HEK293 (cell line): ENCODE data around the gene GOLIM4.

Experiments used
- CTCF ChIA-PET: fragments of 350-600 bp; formaldehyde crosslinking; extraction: SDS; loops from one replicate; lab custom pipeline; 2021; ENCODE audit warnings: antibody characterized with exemption; lab: Yijun Ruan, JAX
- POLR2A ChIA-PET: fragments of 300-600 bp; formaldehyde crosslinking; extraction: SDS; loops from one replicate; lab custom pipeline; 2020; ENCODE audit warnings: antibody characterized with exemption, inconsistent platforms; lab: Yijun Ruan, JAX
- H3K27ac ChIP-seq: fragments of 200-500 bp; sonication (Bioruptor generic); 2 replicates; pipeline ENCODE4 v1.5.1; 2014; ENCODE audit warnings: low read depth, low read length, control low read depth, inconsistent platforms; ENCODE audit errors: extremely low read depth
- H3K36me3 ChIP-seq, 2 experiments: fragments of 200-500 bp in 1 of 2; sonication (Bioruptor generic) in 1 of 2; 1 replicate in 1 of 2; 2 replicates in 1 of 2; pipeline ENCODE4 v1.5.1; 2014 to 2017; ENCODE audit warnings: inconsistent platforms in 2 of 2, low read length in 2 of 2; ENCODE audit not compliant: control insufficient read depth in 2 of 2, insufficient read depth in 1 of 2
- H3K4me1 ChIP-seq: fragments of 200-500 bp; sonication (Bioruptor generic); 2 replicates; pipeline ENCODE4 v1.5.1; 2014; ENCODE audit warnings: mild to moderate bottlenecking, low read length, inconsistent platforms; ENCODE audit not compliant: control insufficient read depth, insufficient read depth
- H3K4me3 ChIP-seq: 2 replicates; pipeline ENCODE4 v1.5.1; 2011; ENCODE audit warnings: low read depth, mild to moderate bottlenecking, control low read depth, low read length, moderate library complexity
- H3K9me3 ChIP-seq: fragments of 200-500 bp; sonication (Bioruptor generic); 2 replicates; pipeline ENCODE4 v1.5.1; 2014; ENCODE audit warnings: low read depth, low read length, inconsistent platforms; ENCODE audit not compliant: control insufficient read depth, insufficient read depth
- HIC1 ChIP-seq: fragments of 450-650 bp; formaldehyde crosslinking; IDR thresholded peaks from 2 replicates; pipeline ENCODE4 v1.5.1; 2016; ENCODE audit warnings: missing biosample characterization, missing genetic modification characterization
- HOXC10 ChIP-seq: sonication (generic); formaldehyde crosslinking; IDR thresholded peaks from 2 replicates; pipeline ENCODE4 v1.8.1; 2023; ENCODE audit warnings: mild to moderate bottlenecking, missing genetic modification reagents
- PRDM1 ChIP-seq: fragments of 450-650 bp; formaldehyde crosslinking; IDR thresholded peaks from 2 replicates; pipeline ENCODE4; 2016; ENCODE audit warnings: missing biosample characterization, missing genetic modification characterization
- WT1 ChIP-seq: fragments of 450-650 bp; formaldehyde crosslinking; IDR thresholded peaks from 2 replicates; pipeline ENCODE4 v1.5.1; 2016; ENCODE audit warnings: missing biosample characterization, missing genetic modification characterization
- YY2 ChIP-seq: fragments of 450-650 bp; formaldehyde crosslinking; IDR thresholded peaks from 2 replicates; pipeline ENCODE4 v1.5.1; 2016; ENCODE audit warnings: missing biosample characterization, missing genetic modification characterization
- ZBTB21 ChIP-seq: fragments of 450-650 bp; formaldehyde crosslinking; IDR thresholded peaks from 2 replicates; pipeline ENCODE4 v1.5.1; 2017; ENCODE audit warnings: missing biosample characterization, missing genetic modification characterization
- ZFHX2 ChIP-seq: fragments of 450-650 bp; formaldehyde crosslinking; conservative IDR thresholded peaks from 2 replicates; pipeline ENCODE4 v1.5.1; 2016; ENCODE audit warnings: missing biosample characterization, missing genetic modification characterization
- ZNF155 ChIP-seq: fragments of 450-650 bp; formaldehyde crosslinking; IDR thresholded peaks from 2 replicates; pipeline ENCODE4 v1.5.1; 2016; ENCODE audit warnings: missing biosample characterization, missing genetic modification characterization
- ZNF223 ChIP-seq: fragments of 450-650 bp; formaldehyde crosslinking; IDR thresholded peaks from 2 replicates; pipeline ENCODE4 v1.5.1; 2016; ENCODE audit warnings: missing biosample characterization, missing genetic modification characterization
- ZNF274 ChIP-seq, 2 experiments: fragments of 200-500 bp in 1 of 2; fragments of 450-650 bp in 1 of 2; sonication (Bioruptor generic) in 1 of 2; formaldehyde crosslinking in 1 of 2; IDR thresholded peaks; 2 replicates each; pipeline versions ENCODE4 v1.5.1 to v1.6.1; 2014 to 2016; ENCODE audit warnings: borderline replicate concordance in 1 of 2, inconsistent platforms in 1 of 2, low read length in 1 of 2, missing biosample characterization in 1 of 2, missing genetic modification characterization in 1 of 2
- ZNF302 ChIP-seq: fragments of 450-650 bp; formaldehyde crosslinking; IDR thresholded peaks from 2 replicates; pipeline ENCODE4 v1.5.1; 2016; ENCODE audit warnings: missing biosample characterization, missing genetic modification characterization, low read depth
- ZNF391 ChIP-seq: fragments of 450-650 bp; formaldehyde crosslinking; IDR thresholded peaks from 2 replicates; pipeline ENCODE4 v1.5.1; 2016; ENCODE audit warnings: low read depth, missing biosample characterization, missing genetic modification characterization, borderline replicate concordance
- ZNF394 ChIP-seq: fragments of 450-650 bp; formaldehyde crosslinking; IDR thresholded peaks from 2 replicates; pipeline ENCODE4 v1.5.1; 2016; ENCODE audit warnings: missing biosample characterization, missing genetic modification characterization, mild to moderate bottlenecking, moderate library complexity, borderline replicate concordance
- ZNF558 ChIP-seq: fragments of 450-650 bp; formaldehyde crosslinking; IDR thresholded peaks from 2 replicates; pipeline ENCODE4 v1.5.1; 2016; ENCODE audit warnings: missing biosample characterization, missing genetic modification characterization
- ZNF843 ChIP-seq: fragments of 450-650 bp; formaldehyde crosslinking; IDR thresholded peaks from 2 replicates; pipeline ENCODE4 v1.5.1; 2016; ENCODE audit warnings: missing biosample characterization, missing genetic modification characterization
- ZSCAN18 ChIP-seq: fragments of 450-650 bp; formaldehyde crosslinking; IDR thresholded peaks from 2 replicates; pipeline ENCODE4 v1.5.1; 2016; ENCODE audit warnings: missing biosample characterization, missing genetic modification characterization
- TF ChIP-seq, protein P1 (sequence below): fragments of 450-650 bp; formaldehyde crosslinking; IDR thresholded peaks from 2 replicates; pipeline ENCODE4; 2016; ENCODE audit warnings: missing biosample characterization, missing genetic modification characterization
- TF ChIP-seq, protein P2 (sequence below): fragments of 450-650 bp; formaldehyde crosslinking; IDR thresholded peaks from 2 replicates; pipeline ENCODE4 v1.5.1; 2016; ENCODE audit warnings: missing biosample characterization, missing genetic modification characterization
- TF ChIP-seq, protein P3 (sequence below): fragments of 450-650 bp; formaldehyde crosslinking; IDR thresholded peaks from 2 replicates; pipeline ENCODE4 v1.5.1; 2016; ENCODE audit warnings: missing biosample characterization, missing genetic modification characterization

The GOLIM4 gene

GRCh38 chr3:168062679-168063078, 33.0 kb downstream of the GOLIM4 start:
- no peaks in the 10 kb centered on the region for H3K9me3 ChIP-seq
- no peaks in the 10 kb centered on the region for H3K4me1 ChIP-seq
- TF ChIP-seq ZNF223 (tag by site-specific recombination) = no peak
- TF ChIP-seq, protein P1, sequence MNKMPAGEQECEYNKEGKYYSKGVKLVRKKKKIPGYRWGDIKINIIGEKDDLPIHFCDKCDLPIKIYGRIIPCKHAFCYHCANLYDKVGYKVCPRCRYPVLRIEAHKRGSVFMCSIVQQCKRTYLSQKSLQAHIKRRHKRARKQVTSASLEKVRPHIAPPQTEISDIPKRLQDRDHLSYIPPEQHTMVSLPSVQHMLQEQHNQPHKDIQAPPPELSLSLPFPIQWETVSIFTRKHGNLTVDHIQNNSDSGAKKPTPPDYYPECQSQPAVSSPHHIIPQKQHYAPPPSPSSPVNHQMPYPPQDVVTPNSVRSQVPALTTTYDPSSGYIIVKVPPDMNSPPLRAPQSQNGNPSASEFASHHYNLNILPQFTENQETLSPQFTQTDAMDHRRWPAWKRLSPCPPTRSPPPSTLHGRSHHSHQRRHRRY = no peak
- TF ChIP-seq ZNF302 (tag by site-specific recombination) = no peak
- no peak for TF ChIP-seq ZNF558 (tag by site-specific recombination)
- no peak for TF ChIP-seq ZFHX2 (tag by site-specific recombination)
- no peak for TF ChIP-seq PRDM1 (tag by site-specific recombination)
- no peak for TF ChIP-seq ZNF394
- no peak for TF ChIP-seq ZNF155
- no peak overlapping the region for H3K4me3 ChIP-seq
- ChIA-PET CTCF (interaction anchor here (1.1 to 2.1 kb wide), 4 partner anchors 10 to 31 kb away, joined by 3 to 8 read pairs (median 6); no protein-coding TSS in a partner anchor), POLR2A (no interaction called here)
- no peaks in the 10 kb centered on the region for H3K36me3 ChIP-seq
- H3K27ac ChIP-seq = no peak overlapping the region

DNA sequence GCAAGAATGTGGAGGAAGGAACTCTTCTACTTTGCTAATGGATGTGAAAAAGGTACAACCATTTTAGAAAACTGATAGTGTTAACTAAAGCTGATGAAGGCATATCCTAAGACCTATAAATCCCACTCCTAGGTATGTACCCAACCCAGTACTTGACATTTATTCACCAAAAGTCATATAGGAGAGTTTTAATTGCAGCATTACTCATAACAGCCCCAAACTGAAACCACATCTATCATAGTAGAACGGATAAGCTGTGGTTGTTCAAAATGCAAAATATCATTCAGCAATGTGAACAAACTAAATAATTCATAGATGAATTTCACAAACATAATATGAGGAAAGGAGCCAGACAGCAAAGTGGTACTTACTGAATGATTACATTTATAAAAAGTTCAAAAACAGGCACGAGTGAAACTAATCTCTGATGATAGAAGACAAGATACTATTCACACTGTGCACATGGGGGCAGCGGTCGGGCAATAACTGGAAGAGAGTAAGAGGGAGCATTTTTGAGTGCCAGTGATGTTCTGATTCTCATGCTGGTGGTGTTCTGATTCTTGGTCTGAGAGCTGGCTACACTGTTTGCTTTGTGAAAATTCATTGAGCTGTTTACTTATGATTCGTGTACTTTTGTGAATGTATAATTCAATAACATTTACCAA, 34.3 kb downstream of the GOLIM4 start:
- ChIA-PET CTCF (interaction anchor here (0.6 to 2.1 kb wide), 9 partner anchors 8 to 33 kb away, joined by 3 to 8 read pairs (median 3); no protein-coding TSS in a partner anchor), POLR2A (no interaction called here)
- no peak overlapping the region for H3K4me3 ChIP-seq
- H3K36me3 ChIP-seq = no peaks in the 10 kb centered on the region
- H3K27ac ChIP-seq = no peak overlapping the region
- TF ChIP-seq ZBTB21 (tag by site-specific recombination) = no peak
- TF ChIP-seq WT1 (tag by site-specific recombination) = no peak
- TF ChIP-seq, protein P2, sequence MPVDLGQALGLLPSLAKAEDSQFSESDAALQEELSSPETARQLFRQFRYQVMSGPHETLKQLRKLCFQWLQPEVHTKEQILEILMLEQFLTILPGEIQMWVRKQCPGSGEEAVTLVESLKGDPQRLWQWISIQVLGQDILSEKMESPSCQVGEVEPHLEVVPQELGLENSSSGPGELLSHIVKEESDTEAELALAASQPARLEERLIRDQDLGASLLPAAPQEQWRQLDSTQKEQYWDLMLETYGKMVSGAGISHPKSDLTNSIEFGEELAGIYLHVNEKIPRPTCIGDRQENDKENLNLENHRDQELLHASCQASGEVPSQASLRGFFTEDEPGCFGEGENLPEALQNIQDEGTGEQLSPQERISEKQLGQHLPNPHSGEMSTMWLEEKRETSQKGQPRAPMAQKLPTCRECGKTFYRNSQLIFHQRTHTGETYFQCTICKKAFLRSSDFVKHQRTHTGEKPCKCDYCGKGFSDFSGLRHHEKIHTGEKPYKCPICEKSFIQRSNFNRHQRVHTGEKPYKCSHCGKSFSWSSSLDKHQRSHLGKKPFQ (tag by site-specific recombination) = no peak
- TF ChIP-seq HIC1 (tag by site-specific recombination) = no peak
- TF ChIP-seq ZNF843 (tag by site-specific recombination) = no peak
- TF ChIP-seq HOXC10 (CRISPR knock-in tag) = no peak
- no peak for TF ChIP-seq ZSCAN18
- TF ChIP-seq, protein P3, sequence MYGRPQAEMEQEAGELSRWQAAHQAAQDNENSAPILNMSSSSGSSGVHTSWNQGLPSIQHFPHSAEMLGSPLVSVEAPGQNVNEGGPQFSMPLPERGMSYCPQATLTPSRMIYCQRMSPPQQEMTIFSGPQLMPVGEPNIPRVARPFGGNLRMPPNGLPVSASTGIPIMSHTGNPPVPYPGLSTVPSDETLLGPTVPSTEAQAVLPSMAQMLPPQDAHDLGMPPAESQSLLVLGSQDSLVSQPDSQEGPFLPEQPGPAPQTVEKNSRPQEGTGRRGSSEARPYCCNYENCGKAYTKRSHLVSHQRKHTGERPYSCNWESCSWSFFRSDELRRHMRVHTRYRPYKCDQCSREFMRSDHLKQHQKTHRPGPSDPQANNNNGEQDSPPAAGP (tag by site-specific recombination) = no peak
- TF ChIP-seq, protein P1 = no peak
- TF ChIP-seq ZNF394 = no peak
- no peak for TF ChIP-seq ZNF274 (IDR thresholded peaks at IDR 0.05; ENCODE audit: low read length)
- no peak for TF ChIP-seq ZNF274 (tag by site-specific recombination; IDR thresholded peaks at IDR 0.05; ENCODE audit: borderline replicate concordance)
- no peak for TF ChIP-seq YY2 (tag by site-specific recombination)
- TF ChIP-seq ZNF391 = no peak
- H3K9me3 ChIP-seq = no peaks in the 10 kb centered on the region
- H3K4me1 ChIP-seq = no peaks in the 10 kb centered on the region
